ENCODE data around the gene PHF20.
A peak's percentile ranks its signal among the peaks of the same experiment; 100 is the strongest.
"Not testable (repeated sequence)": the region's sequence is repeated elsewhere in the genome, so short reads cannot be mapped to it uniquely, and the experiment has no call there.

The PHF20 gene

DNA sequence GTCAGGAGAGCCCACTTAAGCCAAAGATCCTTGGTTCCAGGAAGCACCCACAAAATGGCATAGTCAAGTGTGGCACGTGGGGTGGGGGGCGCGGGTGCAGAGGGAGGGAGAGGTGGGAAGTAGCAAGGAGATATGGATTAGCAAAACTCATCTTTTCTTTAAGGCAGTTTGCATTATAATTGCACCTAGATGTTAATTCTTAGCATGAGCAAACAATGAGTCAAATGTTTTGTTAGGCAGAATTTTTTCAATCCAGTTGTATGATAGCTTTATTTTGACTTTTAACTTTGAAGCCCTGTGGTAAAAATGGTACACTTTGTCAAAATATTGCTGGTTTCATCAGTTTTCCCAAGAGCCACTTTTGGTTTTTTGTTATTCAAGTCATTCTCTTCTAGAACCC is 167.4 kb downstream of the PHF20 start:
- DNase-seq: no peak

DNA sequence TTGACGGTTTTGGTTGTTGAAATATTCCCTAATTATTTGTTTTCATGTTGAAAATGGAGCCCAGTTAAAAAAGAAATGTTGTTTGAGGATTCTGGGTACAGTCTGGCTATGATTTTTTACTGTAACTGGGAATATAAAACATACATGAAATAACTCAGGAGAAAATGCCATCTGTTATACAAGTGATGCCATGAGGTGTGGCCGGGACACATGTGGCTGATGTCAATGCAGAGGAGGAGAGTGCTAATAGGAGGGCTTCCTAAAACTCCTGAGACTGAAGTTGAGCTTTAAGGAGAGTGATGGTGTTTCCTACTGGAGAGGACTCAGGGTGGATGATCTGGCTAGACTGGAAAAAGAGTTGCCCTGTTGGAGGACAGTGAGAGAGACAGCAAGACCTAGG is 169.8 kb downstream of the PHF20 start:
- no peak for DNase-seq

DNA sequence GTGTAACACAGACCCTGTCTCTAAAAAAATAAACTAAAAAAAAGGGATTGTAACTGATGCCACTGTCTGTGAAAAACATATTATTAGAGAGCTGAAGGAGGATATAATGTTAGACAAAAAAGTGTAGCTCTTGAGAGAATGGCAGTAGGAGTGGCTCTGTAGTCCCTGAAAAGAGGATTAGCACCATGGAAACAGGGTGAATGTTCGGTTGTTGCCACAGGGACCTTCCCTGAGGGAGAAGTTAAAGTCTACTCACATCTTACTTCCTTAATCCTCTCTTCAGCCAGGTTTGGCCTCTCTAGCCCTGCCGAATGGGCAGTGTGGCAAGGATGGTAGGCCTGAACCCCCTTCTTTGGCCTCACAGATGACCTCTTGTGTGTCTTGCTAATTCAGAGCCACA is 170.4 kb downstream of the PHF20 start:
- no peak for DNase-seq

DNA sequence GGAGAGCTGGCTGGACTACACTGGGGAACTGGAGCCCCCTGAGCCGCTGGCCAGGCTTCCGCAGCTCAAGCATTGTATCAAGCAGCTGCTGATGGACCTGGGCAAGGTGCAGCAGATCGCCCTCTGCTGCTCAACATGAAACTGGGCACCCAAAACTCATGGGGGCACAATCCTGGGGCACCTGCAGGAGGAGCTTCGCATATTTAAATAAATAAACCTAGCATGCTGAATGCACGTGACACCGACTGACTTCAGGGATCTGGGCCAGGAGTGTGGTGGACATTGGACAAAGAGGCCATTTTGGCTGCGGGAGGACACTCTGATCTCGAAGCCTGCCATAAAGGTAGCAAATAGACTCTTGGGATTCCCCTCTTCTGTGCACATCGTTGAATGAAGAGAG is 175.7 kb downstream of the PHF20 start:
- DNase-seq: no peak

DNA sequence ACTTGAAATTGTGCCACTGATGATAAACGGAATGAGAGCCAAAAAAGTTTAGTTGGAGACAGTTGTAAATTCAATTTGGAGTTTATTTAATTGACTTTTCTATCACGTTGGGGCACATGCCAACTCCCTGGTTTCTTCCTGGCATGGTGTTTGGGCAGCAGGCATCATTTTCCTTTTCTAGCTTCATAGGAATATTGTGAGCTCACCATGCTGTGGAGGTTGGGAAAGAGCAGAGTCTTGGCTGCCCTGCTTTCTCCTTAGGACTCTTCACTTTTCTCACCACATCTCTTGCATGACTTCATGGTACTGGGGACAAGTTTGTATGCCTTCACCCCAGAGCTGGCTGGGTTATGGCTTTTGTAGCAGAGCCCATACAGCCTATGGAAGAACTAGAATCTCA is 176.1 kb downstream of the PHF20 start:
- no peak for DNase-seq

DNA sequence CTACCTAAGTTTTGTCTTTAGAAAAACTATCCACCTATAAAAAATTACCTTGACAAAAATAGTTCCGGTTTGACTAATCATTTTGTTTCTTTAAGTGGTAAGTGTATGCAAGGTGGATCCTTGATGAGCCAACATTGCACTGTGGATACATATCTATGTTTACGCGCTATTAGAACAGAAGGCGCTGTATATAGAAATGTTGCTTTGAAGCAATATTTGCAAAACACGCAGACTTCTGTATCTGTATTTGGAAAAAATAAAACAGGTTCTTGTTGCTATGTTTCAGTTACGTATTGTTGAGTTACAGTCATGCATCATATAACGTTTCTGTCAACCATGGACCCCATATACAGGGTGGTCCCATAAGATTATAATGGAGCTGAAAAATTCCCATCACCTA is 178.3 kb downstream of the PHF20 start:
- no peak for DNase-seq

DNA sequence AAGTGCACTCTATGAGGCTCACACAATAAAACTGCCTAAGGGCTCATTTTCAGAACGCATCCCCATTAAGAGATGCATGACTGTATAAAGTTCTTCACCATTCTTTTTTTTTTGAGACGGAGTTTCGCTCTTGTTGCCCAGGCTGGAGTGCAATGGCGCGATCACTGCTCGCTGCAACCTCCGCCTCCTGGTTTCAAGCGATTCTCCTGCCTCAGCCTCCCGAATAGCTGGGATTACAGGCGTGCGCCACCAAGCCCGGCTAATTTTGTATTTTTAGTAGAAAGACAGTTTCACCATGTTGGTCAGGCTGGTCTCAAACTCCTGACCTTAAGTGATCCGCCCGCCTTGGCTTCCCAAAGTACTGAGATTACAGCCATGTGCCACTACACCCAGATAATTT is 180.3 kb downstream of the PHF20 start:
- DNase-seq: not testable (repeated sequence)

DNA sequence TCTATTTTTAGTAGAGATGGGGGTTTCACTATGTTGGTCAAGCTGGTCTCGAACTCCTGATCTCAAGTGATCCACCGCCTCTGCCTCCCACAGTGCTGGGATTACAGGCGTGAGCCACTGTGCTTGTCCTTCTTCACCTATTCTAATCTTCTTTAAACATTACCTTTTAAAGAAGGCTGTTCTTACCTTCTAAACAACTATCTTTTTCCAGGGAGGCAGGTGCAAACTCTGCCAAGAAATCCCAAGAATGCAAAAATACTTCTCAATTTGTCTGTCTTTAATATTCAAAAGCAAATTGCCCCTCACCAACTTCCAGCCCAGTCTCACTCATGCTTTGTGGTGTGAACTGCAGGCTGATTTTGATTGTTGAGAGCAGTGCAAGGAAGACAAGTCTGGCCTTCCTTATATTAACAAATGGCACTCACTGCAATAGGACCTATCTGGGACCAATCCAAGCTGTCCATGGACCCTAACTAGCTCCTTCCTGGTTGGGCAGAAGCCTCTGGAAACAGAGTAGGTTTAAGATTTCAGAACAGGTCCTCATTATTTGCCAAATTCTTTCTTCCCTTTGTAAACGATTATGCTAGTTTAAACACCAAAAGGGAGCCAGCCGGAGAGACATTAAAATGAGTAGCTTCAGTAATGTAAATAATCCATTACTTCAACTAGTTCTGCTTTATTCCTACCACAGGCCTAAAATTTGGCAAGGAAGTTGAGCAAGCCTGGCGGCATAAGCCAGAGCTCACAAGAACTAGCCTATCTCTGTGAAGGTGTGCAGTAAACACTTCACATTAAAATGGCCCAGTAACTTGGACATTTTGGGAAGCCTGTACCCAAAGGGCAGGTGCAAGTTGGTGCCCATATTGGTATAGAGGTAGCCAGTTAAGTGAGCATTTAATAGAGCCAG is 180.9 kb downstream of the PHF20 start:
- DNase-seq: no peak

DNA sequence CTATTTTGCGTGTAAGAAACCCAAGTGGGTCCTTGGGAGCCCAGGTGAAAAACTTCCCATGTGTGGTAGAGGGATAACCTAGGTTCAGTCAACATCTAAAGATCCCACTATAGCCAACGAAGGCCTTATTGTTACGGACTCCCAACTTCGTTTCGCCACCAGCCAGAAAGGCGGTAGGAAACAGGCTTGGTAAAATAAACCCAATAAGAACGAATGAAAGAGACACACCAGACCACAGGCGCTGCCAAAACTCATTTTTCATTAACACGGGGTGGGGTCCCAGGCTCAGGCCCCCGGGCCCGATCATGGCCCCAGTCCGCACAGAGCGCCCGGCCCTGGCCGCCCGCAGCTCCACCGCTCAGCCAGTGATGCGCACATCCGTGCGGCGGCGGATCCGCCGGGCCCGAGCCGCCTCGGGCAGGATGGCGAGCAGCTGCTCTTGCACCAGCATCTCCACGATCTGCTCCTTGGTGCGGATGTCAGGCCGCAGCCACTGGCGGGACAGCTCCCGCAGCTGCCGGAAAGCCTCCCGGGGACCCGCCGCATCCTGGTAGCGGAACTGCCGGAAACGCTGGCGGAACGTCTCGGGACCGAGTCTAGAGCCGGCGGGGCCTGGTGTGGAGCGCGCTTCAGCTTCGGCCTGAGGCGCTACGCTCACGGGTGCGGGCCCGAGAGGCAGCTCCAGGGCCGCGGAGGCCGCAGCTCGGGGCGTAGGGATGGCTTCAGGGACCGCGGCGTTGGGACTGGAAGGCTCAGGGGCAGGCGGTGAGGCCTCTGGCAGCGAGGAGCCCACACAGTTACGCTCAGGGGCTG is 181.8 kb downstream of the PHF20 start:
- peak; percentile 52 for DNase-seq

DNA sequence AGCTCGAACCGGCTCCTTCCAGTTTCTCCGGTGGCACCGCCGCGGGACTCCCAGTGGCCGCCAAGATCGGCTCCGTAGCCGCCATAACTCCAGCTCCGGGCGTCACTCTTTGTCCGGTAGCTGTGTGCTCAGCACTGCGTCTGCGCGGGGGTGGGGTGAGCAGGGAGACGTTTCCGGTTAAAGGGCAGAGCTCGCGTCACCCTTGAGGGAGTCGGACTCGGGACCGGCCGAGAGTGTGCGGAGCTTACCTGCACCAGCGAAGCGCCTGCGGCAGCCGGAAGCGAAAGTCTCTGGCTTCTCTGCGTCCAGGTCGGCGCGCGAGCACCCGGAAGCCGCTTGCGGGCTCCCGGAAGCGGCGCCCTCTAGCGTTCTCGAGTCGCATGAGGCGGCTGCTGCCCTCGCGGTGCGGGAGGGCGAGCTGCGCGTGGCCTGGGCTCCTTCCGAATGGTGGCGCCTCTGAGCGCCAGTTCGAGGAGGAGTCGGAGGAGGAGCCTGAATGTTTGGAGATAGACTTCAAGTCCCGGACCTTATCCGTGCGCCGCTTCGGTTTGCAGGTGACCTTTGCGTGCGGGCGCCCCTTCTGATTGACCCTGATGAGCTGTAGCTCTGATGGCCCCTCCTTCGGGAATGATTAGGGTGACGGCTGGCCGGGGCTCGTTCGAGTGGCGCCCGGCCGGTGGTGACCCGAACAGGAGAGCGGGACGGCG is 182.5 kb downstream of the PHF20 start, which contains the start of gene SCAND1:
SCAND1 (minus strand) TSS at position 303 of the 707 bp plus-strand sequence; CDS start at position 85, 218 bp downstream.
- DNase-seq: peak; percentile 96

DNA sequence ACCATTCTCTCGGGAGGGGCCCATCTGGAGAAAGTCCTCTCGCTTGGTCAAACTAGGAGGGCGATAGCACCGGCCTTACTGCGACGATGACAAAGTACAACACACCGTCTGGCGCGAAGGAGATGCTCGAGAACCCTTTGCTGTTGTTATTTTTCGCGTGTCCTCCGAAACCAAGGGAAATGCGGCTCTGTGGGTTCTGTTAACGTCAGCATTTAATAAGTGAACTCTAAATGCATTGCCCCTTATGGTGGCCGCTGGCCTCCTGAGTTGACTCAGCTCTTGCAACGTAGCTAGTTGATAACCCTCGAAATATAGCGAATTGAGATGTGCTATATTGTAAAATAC is 183.1 kb downstream of the PHF20 start:
- no peak for DNase-seq

DNA sequence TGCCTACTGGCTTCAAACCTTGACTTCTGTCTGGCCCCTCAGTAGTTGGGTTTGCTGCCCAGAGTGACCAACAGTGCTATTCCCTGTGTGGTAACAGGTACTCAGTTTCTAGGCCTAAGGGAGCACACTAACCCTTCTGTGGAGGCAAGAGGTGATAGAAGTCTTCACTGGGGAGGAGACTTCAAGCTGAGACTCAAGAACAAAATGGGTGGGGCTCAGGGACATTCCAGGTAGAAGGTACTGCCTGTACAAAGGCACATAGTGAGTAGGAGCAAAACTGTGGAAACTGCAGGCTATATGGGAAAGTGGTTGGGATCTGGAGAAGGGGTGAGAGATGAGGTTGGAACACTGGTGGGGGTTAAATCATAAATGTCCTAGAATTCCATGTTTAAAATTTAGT is 184.8 kb downstream of the PHF20 start:
- no peak for DNase-seq

DNA sequence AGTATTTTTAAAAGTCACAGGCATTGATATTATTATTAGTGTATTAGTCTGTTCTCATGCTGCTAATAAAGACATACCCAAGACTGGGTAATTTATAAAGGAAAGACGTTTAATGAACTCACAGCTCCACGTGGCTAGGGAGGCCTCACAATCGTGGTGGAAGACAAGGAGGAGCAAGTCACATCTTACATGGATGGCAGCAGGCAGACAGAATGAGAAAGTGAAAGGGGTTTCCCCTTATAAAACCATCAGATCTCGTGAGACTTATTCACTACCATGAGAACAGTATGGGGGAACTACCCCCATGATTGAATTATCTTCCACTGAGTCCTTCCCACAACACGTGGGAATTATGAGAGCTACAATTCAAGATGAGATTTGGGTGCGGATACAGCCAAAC is 187.5 kb downstream of the PHF20 start:
- not testable (repeated sequence) for DNase-seq

DNA sequence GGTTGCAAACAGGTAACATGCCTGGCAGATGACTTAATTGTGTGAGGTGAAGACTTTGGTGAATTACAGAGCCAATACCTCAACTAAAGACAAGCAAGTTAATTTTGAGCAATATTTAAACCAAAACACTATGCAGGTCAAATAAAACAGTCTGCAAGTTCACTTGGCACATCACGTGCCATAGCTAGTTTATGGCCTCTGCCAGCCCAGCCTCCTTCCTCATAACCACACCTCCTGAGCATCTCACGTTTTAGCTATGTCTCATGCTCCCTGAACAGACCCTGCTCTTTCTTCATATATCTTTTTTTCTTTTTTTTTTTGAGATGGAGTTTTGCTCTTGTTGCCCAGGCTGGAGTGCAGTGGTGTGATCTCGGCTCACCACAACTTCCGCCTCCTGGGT is 192.1 kb downstream of the PHF20 start:
- DNase-seq: no peak

DNA sequence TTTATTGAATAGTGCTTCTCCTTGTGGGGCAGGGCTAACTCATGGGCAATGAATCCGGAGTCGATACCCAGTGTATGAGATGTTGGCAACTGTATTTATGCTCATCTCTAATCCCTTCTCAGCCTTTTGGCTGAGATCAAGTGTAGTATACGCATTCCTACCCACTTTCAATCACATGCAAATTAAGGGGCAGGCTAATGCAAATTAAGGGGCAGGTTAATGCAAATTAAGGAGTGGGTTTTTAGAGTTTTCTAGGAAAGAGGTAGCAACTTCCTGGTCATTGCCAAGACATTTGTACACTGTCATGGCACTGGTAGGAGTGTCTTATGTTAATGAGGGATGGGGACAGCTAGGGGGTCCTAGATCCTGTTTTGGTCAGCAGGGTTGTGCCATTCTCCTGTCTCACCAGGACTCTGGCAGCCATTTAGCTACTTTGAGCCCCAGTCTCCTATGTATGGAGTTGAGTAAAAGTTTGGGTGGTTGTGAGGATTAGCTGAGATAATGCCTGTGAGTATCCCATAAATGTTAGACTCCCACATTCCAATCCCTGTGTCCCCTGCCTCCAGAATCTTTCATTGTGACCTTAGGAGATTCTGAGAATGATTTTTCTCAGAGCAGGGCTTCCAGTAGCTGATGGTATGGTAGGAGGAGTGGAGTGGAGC is 196.3 kb downstream of the PHF20 start, which contains the start of gene CNBD2:
CNBD2 (plus strand) TSS at position 612 of the 662 bp plus-strand sequence. CDS start 173 bp downstream, outside the sequence.
- no peak for DNase-seq

DNA sequence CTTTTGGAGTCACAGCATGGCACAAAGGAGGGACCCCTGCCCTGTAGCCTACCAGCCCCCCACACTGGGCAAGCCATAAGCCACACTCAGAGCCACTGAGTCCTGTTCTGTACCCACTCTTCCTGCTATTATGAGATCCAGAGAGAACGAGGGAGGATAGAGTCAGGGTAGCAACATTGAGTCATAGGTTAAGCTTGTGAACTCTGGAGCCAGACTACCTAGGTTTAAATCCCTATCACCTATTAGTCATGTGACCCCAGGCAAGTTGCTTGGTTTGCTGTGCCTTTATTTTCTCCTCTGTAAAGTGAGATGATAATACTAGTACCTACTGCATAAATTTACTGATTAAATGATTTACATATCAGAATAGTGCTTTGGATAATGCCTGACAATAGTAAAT is 197.1 kb downstream of the PHF20 start:
- DNase-seq: no peak

DNA sequence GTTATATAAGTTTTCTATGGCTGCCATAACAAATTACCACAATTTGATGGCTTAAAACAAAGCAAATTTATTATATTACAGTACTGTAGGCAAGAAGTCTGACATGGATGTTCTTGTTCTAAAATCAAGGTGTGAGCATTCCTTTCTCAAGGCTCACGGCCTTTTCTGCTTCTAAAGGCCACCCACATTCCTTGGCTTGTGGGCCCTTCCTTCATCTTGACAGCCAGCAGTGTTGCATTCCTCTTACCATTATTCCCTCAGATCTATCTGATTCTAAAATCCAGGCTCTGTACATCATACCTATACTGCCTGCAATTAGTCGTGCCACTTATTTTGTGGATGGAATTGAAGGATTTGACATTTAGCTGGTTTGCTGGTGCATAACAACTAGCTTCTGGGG is 200.2 kb downstream of the PHF20 start:
- DNase-seq: no peak

DNA sequence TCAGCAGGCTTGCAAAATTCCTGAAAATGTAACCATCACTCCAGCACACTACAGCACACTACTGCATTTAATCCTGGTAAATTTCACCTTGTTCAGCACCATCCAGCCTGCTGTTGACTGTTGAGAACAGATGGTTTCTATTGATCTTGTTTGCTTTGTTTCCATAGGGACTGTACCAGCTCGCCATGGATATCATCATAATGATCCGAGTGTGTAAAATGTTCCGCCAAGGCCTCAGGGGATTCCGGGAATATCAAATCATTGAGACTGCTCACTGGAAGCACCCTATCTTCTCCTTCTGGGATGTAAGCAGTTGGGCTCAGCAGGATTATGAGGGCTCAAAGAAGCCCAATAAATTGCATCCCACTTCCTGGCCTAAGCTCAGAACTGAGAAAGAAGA is 200.6 kb downstream of the PHF20 start:
- no peak for DNase-seq

DNA sequence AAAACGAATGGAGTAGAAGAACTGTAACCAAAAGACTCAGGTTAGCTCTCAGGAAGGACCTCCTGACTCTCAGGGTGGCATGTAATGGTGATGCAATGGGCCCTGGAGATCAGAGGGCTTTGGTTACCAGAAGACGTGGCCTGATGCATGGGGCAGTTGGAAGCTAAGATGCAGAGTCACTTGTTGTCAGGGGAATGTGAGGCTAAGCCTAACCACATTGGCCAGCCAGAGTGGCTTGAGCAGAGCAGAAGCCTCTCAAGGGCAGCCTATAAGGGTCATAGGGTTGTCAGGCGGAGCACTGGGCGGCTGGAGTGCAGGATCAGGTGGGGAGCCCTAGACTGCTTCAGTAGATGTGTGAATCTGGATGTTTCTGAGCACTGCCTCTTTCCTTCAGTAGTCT is 202.4 kb downstream of the PHF20 start:
- no peak for DNase-seq

DNA sequence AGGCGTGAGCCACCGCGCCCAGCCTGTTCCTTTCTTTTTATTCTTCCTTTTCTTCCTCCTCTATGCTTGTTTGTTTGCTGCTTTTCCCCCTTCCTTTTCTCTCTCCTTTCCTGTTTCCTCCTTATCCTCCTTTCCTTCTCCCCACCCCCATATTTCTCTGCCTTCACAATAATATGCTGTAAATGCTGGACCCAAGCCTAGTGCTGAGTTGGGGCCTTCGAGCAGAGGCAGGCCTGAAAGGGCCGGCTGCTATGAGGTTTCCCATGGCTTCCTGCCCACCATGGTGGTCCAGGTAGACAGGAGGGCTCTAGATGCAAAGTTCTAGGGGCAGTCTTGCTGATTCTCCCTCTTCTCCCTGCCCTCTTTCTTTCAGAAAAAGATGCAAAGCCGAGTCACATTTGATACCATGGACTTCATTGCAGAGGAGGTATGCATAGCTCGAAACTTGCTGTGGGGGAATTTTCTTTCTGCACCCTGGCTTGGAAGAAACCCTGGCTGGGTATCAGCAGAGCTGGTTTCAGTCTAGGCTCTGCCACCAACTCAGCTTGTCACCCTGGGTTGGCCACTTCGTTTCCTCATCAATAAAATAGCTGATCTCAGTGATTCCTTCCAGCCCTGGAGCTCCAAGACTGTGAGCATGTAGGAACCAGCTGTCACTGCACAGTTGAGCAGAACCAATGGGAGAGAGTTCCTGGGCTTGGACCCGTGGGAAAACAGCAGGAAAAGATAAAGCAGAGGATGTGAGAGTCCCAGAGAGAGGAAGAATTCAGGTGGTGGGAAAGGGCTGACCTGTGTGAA is 204.0 kb downstream of the PHF20 start:
- no peak for DNase-seq

DNA sequence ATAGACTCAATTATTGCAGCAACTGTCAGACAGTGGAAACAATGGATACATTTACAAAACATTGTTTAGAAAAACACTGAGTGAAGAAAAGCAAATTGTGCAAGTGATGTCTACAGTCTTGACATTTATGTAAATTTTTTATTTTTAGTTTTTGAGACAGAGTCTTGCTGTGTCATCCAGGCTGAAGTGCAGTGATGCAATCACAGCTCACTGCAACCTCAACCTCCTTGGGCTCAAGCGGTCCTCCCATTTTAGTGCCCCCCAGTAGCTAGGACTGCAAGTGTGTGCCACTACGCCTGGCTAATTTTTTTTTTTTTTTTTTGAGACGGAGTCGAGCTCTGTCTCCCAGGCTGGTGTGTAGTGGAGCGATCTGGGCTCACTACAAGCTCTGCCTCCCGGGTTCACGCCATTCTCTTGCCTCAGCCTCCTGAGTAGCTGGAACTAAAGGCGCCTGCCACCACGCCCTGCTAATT is 206.3 kb downstream of the PHF20 start:
- no peak for DNase-seq

DNA sequence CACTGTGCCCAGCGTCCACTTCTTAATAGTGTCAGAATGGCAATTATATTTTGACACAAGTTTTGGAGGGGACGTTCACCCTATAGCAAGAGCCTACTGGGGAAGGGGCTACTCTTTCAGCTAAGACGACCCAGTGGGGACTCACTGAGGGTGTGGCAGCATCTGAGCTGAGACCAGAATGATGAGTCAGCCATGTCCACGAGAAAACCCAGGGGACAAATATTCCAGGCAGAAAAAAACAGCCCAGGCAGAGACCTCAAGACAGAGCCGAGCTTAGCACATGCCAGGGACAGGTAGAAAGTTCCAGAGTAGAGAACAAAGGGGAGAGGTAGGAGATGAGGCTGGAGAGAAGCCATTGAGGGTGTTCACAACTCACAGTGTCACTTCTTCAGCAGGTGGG is 207.7 kb downstream of the PHF20 start:
- no peak for DNase-seq

Measured in T1000 (cell line).